ENCODE data around the gene GATB. TPM values are rescaled to one million over a fixed set of nuclear protein-coding genes. Genes with fewer than 3 reads are reported as not detected.

Gene GATB
- polyA plus RNA-seq, 1 donor (not counting 4 experiments of a cell fraction or from before 2014, with no cell fraction given) = 31.0 TPM

- H3K4me1 ChIP-seq (ENCODE audit: control insufficient read depth, extremely low read depth, insufficient read depth, low read length) = no peaks in the 10 kb centered on the region
- DNase-seq (ENCODE audit: low read depth, low spot score) = no peak
- dilution Hi-C loops (cut with MboI; ENCODE audit: extremely low pct_ligation_motif_present, low sequenced_read_pairs) = no loop called here
These were observed 13.5 kb upstream of the GATB start for GRCh38 chr4:151774324-151774723.

DNA sequence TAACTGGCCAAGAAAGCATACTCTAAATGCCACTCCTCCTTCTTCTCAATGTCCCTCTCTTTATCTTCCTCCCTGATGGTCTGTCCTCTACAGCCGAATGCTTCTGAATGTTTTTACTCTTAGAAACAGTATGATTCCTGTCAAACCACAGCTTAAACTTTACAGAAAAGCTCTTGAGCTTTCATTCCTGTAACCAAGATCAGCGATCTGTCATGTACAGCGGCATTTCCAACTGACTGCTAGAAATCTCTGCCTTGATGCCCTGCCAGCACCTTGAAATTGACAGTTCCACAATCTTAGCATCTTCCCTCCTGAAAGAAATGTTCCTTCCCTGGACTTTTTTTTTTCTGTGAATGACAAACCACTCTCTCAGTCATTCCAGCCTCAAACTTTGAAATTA, 11.5 kb upstream of the GATB start:
- Histone ChIP-seq H3K27me3 (ENCODE audit: control insufficient read depth, extremely low read depth, insufficient read depth, low read length) (peaks cover 5% of the 10 kb centered on the region), H3K79me2 (ENCODE audit: control insufficient read depth, insufficient read depth, low read length) (no peaks in the 10 kb centered on the region), H3K36me3 (ENCODE audit: control insufficient read depth in 2 of 2, extremely low read depth in 1 of 2, insufficient read depth in 2 of 2, low read length in 2 of 2) (no peaks in the 10 kb centered on the region), H3K9ac (ENCODE audit: control insufficient read depth, extremely low read depth, insufficient read depth, low read length) (no peak overlapping the region), H3K4me1 (ENCODE audit: control insufficient read depth, extremely low read depth, insufficient read depth, low read length) (no peaks in the 10 kb centered on the region), H2AFZ (ENCODE audit: control insufficient read depth, low read length) (no peak overlapping the region), H3K27ac (ENCODE audit: control insufficient read depth, insufficient read depth, low read length) (no peak overlapping the region), H4K20me1 (ENCODE audit: control insufficient read depth, extremely low read depth, insufficient read depth, low read length) (no peaks in the 10 kb centered on the region), H3K9me1 (ENCODE audit: control insufficient read depth, extremely low read depth, insufficient read depth, low read length) (no peaks in the 10 kb centered on the region), H3K4me3 (ENCODE audit: control insufficient read depth in 2 of 3, extremely low read depth in 1 of 3, insufficient read depth in 2 of 3, low read depth in 1 of 3, low read length in 3 of 3) (no peak overlapping the region), H3K9me3 (ENCODE audit: control insufficient read depth, low read depth, low read length) (no peaks in the 10 kb centered on the region), H3K4me2 (ENCODE audit: control insufficient read depth, extremely low read depth, insufficient read depth, low read depth, low read length) (no peak overlapping the region)
- dilution Hi-C loops (cut with MboI; ENCODE audit: extremely low pct_ligation_motif_present, low sequenced_read_pairs) = no loop called here
- no peak for TF ChIP-seq EZH2 (IDR thresholded peaks at IDR 0.05; ENCODE audit: low read length)
- TF ChIP-seq, protein P1, sequence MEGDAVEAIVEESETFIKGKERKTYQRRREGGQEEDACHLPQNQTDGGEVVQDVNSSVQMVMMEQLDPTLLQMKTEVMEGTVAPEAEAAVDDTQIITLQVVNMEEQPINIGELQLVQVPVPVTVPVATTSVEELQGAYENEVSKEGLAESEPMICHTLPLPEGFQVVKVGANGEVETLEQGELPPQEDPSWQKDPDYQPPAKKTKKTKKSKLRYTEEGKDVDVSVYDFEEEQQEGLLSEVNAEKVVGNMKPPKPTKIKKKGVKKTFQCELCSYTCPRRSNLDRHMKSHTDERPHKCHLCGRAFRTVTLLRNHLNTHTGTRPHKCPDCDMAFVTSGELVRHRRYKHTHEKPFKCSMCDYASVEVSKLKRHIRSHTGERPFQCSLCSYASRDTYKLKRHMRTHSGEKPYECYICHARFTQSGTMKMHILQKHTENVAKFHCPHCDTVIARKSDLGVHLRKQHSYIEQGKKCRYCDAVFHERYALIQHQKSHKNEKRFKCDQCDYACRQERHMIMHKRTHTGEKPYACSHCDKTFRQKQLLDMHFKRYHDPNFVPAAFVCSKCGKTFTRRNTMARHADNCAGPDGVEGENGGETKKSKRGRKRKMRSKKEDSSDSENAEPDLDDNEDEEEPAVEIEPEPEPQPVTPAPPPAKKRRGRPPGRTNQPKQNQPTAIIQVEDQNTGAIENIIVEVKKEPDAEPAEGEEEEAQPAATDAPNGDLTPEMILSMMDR (optimal IDR thresholded peaks at IDR 0.05 in 1 of 3, IDR thresholded peaks at IDR 0.05 in 1 of 3, conservative IDR thresholded peaks at IDR 0.05 in 1 of 3; ENCODE audit: extremely low read depth in 1 of 3, insufficient read depth in 2 of 3, low read length in 3 of 3) = no peak
- no peak for DNase-seq (ENCODE audit: low read depth, low spot score)
- no peak for FAIRE-seq

More at GRCh38 chr4:151774324-151774723, 13.5 kb upstream of the GATB start:
- Histone ChIP-seq H3K4me2 (ENCODE audit: control insufficient read depth, extremely low read depth, insufficient read depth, low read depth, low read length) (no peak overlapping the region), H2AFZ (ENCODE audit: control insufficient read depth, low read length) (no peak overlapping the region), H4K20me1 (ENCODE audit: control insufficient read depth, extremely low read depth, insufficient read depth, low read length) (no peaks in the 10 kb centered on the region), H3K27ac (ENCODE audit: control insufficient read depth, insufficient read depth, low read length) (no peak overlapping the region), H3K36me3 (ENCODE audit: control insufficient read depth in 2 of 2, extremely low read depth in 1 of 2, insufficient read depth in 2 of 2, low read length in 2 of 2) (no peaks in the 10 kb centered on the region), H3K27me3 (ENCODE audit: control insufficient read depth, extremely low read depth, insufficient read depth, low read length) (peaks cover 5% of the 10 kb centered on the region), H3K4me3 (ENCODE audit: control insufficient read depth in 2 of 3, extremely low read depth in 1 of 3, insufficient read depth in 2 of 3, low read depth in 1 of 3, low read length in 3 of 3) (no peak overlapping the region), H3K9me3 (ENCODE audit: control insufficient read depth, low read depth, low read length) (no peaks in the 10 kb centered on the region), H3K9ac (ENCODE audit: control insufficient read depth, extremely low read depth, insufficient read depth, low read length) (no peak overlapping the region), H3K9me1 (ENCODE audit: control insufficient read depth, extremely low read depth, insufficient read depth, low read length) (no peaks in the 10 kb centered on the region), H3K79me2 (ENCODE audit: control insufficient read depth, insufficient read depth, low read length) (no peaks in the 10 kb centered on the region)
- TF ChIP-seq EZH2 (IDR thresholded peaks at IDR 0.05; ENCODE audit: low read length) = no peak
- TF ChIP-seq, protein P1 (optimal IDR thresholded peaks at IDR 0.05 in 1 of 3, IDR thresholded peaks at IDR 0.05 in 1 of 3, conservative IDR thresholded peaks at IDR 0.05 in 1 of 3; ENCODE audit: extremely low read depth in 1 of 3, insufficient read depth in 2 of 3, low read length in 3 of 3) = no peak
- no peak for FAIRE-seq

All from keratinocyte (primary cell).